Jurkat, Clone E6-1 (cell line): ENCODE measurements around the gene CSDE1.
"Not testable (repeated sequence)": the region's sequence is repeated elsewhere in the genome, so short reads cannot be mapped to it uniquely, and the experiment has no call there.

Experiments
- DNase-seq: peaks from one replicate; pipeline ENCODE4 v3.0.0-alpha.2; 2011; ENCODE audit warnings: low read depth, low spot score
- H3K4me3 ChIP-seq: 2 replicates; pipeline ENCODE4 v1.5.1; 2011; ENCODE audit warnings: mild to moderate bottlenecking, low read length, control low read depth, moderate library complexity

CSDE1 gene

DNA sequence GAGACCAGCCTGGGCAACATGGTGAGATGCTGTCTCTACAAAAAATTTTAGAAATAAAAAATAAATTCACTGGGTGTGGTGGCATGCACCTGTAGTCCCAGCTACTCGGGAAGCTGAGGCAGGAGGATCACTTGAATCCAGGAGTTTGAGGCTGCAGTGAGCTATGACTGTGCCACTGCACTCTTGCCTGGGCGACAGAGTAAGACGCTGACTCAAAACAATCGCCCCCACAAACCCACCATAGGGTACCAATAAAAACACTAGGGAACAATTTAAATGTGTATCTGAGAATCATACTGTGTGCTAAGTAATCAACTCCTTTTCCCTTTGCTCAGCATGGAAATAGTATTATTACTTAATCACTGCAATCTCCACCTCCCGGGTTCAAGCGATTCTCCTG lies 4.1 kb downstream of the CSDE1 start:
- H3K4me3 ChIP-seq = not testable (repeated sequence)

GRCh38 chr1:114753143-114753542 lies 4.6 kb downstream of the CSDE1 start:
- no peak overlapping the region for H3K4me3 ChIP-seq
- no peak for DNase-seq

More for the DNA sequence above, 4.1 kb downstream of the CSDE1 start:
- not testable (repeated sequence) for DNase-seq

- no peak for DNase-seq
- no peak overlapping the region for H3K4me3 ChIP-seq
Measured at GRCh38 chr1:114750780-114751179, 7.0 kb downstream of the CSDE1 start.

GRCh38 chr1:114749835-114750234 lies 7.9 kb downstream of the CSDE1 start:
- no peak overlapping the region for H3K4me3 ChIP-seq
- no peak for DNase-seq

GRCh38 chr1:114746450-114747121 lies 11.2 kb downstream of the CSDE1 start:
- no peak for DNase-seq
- no peak overlapping the region for H3K4me3 ChIP-seq

DNA sequence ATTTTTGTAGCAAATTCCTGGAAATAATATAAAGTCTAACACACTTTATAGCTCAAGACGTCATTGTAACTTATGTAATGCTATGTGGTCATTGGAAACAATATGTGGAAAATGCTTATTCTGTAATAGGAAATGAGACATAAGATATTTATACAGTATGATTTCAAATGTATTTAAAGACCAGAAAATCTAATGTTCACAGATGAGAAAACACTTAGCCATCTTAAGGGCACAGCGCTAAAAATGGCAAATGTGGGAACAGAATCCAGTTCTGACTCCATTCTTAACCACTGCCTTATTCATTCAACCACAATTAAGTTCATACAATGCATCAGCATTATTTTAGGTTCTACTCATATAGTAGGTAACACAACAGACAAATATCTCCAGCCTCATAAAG lies 12.5 kb downstream of the CSDE1 start:
- no peak for DNase-seq
- H3K4me3 ChIP-seq = no peak overlapping the region

DNA sequence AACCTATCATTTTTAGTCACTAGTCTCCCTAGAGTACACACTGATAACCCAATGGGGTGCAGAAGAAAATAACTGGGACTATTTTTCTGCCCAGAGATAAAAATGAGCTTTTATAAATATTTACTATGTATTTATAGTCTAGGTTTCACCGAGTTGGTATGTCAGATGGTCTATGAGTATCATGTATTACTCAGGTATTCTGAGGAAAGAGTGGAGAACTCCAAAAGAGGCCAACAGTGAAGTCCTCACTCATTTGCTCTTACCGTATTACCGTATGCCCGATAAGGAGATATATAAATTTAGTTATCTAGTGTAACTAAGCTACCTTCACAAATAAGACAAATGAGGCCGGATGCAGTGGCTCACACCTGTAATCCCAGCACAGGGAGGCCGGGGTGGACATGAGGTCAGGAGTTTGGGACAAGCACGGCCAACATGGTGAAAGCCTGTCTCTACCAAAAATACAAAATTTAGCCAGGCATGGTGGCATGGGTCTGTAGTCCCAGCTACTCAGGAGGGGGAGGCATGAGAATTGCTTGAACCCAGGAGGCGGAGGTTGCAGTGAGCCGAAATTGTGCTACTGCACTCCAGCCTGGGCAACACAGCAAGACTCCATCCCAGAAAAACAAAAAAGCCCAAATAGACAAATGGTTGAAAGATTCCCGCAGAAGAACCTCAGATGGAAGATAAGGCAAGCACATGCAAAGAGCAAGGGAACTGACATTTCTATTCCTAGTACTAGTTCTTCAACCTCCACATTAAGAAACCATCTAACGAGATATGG lies 15.6 kb downstream of the CSDE1 start:
- no peak for DNase-seq
- no peak overlapping the region for H3K4me3 ChIP-seq

DNA sequence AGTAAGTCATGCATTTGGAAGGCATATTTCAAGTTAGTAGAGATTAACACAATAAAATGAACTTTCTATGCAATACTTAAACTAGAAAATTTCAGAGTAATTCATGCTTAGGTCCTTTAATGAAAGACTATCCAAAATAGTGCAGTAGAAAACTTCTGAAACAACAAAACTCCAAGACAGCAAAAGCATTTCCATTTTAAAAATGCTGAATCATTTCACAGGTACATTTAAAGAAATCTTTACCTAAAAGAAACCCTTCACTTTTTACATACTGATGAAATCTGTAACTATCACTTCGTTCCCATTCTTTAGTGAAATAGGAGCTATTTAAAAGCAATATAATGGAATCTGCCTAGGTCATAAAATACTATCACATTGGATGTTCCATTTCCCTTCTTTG lies 17.5 kb downstream of the CSDE1 start:
- H3K4me3 ChIP-seq = no peak overlapping the region
- DNase-seq = no peak

- no peak overlapping the region for H3K4me3 ChIP-seq
- DNase-seq = no peak
Measured at GRCh38 chr1:114737314-114737849, 20.4 kb downstream of the CSDE1 start.

GRCh38 chr1:114735479-114735878 lies 22.3 kb downstream of the CSDE1 start:
- DNase-seq = no peak
- H3K4me3 ChIP-seq = no peak overlapping the region

DNA sequence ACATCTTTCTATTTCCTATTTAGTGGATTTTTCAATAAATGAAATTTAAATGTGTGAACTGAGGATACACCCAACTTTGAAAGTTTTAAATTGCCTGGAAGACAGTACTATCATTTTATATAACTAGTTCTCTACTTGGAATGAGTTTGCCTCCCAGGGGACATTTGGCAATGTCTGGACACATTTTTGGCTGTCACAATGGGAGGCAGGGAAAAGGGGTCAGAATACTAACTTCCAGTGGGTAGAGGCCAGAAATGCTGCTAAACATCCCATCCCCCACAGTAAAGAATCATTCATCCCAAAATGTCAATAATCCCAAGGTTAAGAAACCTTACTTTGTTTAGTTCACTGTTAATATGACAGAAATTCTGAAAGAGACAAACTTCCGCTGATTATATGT lies 28.0 kb downstream of the CSDE1 start:
- DNase-seq = no peak
- no peak overlapping the region for H3K4me3 ChIP-seq

DNA sequence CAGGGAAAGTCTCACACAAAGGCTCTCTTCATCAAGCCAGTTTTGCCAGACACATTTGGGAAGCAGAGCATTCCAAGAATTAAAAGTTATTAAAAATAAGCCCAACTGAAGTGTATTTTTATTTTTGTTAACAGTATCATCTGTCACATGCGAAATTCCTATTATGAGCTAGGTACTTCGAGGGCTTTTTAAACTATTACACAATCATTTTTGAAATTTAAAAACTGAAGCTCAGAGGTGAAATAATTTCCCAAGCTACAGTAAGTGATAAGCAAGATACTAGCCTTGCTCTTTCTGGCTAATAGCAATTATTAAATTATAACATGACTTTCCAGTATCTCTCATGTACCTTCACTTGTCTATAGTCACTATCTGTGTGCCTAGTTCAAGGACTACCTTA lies 29.2 kb downstream of the CSDE1 start:
- no peak overlapping the region for H3K4me3 ChIP-seq
- no peak for DNase-seq

DNA sequence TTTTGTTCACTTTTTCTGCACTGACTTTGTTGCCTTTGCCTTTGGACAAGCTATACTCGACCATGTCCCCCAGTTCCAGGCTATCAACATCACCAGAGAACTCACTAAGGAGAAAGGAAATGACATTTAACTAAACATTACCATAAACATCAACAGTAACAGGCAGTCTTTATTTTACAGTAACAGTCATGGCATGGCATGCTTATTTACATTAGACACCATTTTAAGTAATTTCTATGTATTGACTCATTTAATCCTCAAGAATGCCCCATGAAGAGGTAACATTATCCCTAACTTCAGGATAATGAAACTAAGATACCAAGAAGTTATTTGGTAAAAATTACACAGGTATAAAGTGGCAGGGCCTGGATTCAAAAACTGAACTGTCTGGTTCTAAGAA lies 32.6 kb downstream of the CSDE1 start:
- no peak for DNase-seq
- no peak overlapping the region for H3K4me3 ChIP-seq

GRCh38 chr1:114723915-114724314 lies 33.9 kb downstream of the CSDE1 start:
- no peak for DNase-seq
- no peak overlapping the region for H3K4me3 ChIP-seq

DNA sequence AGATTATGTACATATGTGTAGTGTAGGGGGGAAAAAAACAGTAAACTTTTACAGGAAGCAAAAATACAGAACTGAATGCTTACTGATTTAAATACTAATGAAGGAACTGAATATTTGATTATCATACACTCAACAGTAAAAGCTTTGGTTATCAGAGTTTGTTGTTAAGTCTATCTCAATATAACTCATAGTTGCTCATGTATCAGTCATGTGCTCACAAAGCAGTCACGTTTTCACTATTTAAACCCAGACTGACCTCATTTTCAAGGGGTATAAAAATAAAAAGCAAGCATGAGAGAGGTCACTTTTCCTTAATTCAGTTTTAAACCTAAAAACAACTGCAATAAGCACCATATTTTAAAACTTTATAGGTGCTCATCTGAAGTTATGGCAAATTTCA lies 34.3 kb downstream of the CSDE1 start:
- no peak overlapping the region for H3K4me3 ChIP-seq
- no peak for DNase-seq

GRCh38 chr1:114720492-114720891 lies 37.3 kb downstream of the CSDE1 start:
- DNase-seq = no peak
- no peak overlapping the region for H3K4me3 ChIP-seq

DNA sequence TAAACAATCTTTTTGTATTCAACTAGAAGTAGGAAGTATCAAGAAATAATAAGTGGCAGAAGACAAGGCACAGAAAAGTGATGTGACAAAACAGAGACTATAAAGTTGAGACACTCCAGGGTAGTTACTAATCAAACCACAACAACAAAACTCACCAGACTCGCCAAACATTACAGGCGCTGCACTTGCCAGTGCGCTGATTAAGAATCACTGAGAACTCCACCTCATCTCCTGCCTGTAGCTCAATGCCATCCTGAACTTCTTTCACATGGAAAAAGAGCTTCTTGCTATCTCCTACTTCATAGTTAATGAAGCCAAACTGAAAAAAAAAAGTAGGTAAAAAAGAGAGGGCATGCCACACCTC lies 38.4 kb downstream of the CSDE1 start:
- H3K4me3 ChIP-seq = no peak overlapping the region
- DNase-seq = no peak

GRCh38 chr1:114718661-114719423 lies 38.9 kb downstream of the CSDE1 start:
- H3K4me3 ChIP-seq = no peak overlapping the region
- no peak for DNase-seq

GRCh38 chr1:114716304-114717170 lies 41.2 kb downstream of the CSDE1 start, which contains the start of gene NRAS:
Gene NRAS (minus strand): TSS chr1:114716771. CDS start chr1:114716160, 611 bp downstream.
- H3K4me3 ChIP-seq = peak within 1 kb of the TSS; percentile 97
- DNase-seq = peak; percentile 88
